ENCODE results near the gene SYNE1. TPM values are rescaled to one million over a fixed set of nuclear protein-coding genes. Genes with fewer than 3 reads are reported as not detected.

SYNE1 gene
- total and polyA plus RNA-seq, 2 experiments from 2014 or later, result 17.6 to 59.9 TPM

DNA sequence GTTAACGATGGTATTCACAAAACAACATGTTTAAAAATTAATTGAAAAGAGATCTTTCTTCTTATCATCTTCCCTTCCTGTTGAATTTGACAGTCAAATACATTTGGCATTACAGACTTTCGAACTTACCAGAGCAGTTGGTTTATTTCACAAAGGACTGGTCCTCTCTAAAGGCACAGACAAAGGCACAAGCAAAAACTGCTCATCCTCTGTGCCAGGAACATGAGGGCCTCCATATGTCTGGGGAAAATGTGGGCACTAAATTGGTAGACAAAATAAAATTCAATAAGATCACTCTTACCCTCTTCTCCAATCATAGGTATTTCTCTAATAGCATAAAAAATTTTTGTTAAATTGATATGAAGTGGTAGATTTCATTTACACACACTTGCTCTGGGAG lies 40.4 kb downstream of the SYNE1 start:
- no peak overlapping the region for H3K4me2 ChIP-seq
- no peak overlapping the region for H3K4me3 ChIP-seq
- H2AFZ ChIP-seq, result no peak overlapping the region
- H3K27ac ChIP-seq, result no peak overlapping the region
- no peaks in the 10 kb centered on the region for H3K79me2 ChIP-seq
- TF ChIP-seq, protein P1, sequence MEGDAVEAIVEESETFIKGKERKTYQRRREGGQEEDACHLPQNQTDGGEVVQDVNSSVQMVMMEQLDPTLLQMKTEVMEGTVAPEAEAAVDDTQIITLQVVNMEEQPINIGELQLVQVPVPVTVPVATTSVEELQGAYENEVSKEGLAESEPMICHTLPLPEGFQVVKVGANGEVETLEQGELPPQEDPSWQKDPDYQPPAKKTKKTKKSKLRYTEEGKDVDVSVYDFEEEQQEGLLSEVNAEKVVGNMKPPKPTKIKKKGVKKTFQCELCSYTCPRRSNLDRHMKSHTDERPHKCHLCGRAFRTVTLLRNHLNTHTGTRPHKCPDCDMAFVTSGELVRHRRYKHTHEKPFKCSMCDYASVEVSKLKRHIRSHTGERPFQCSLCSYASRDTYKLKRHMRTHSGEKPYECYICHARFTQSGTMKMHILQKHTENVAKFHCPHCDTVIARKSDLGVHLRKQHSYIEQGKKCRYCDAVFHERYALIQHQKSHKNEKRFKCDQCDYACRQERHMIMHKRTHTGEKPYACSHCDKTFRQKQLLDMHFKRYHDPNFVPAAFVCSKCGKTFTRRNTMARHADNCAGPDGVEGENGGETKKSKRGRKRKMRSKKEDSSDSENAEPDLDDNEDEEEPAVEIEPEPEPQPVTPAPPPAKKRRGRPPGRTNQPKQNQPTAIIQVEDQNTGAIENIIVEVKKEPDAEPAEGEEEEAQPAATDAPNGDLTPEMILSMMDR (IDR thresholded peaks at IDR 0.05; ENCODE audit: poor library complexity), result no peak
- TF ChIP-seq EZH2phosphoT487 (IDR thresholded peaks at IDR 0.05; ENCODE audit: low read depth, severe bottlenecking, unreplicated experiment) (no peak), EZH2 (IDR thresholded peaks at IDR 0.05; ENCODE audit: borderline replicate concordance) (no peak)
- WGBS (ENCODE audit: low lambda C conversion rate, missing lambda C conversion rate), result 88% methylated on average over 2 of the region's 2 CpGs
- H4K20me1 ChIP-seq (ENCODE audit: insufficient read depth, poor library complexity, severe bottlenecking), result no peaks in the 10 kb centered on the region
- no peaks in the 10 kb centered on the region for H3K27me3 ChIP-seq
- no peaks in the 10 kb centered on the region for H3K4me1 ChIP-seq (ENCODE audit: insufficient read depth)
- no peak for DNase-seq (ENCODE audit: low spot score)
- H3K36me3 ChIP-seq (replicated peaks; ENCODE audit: insufficient read depth, low read depth), result no peaks in the 10 kb centered on the region
- H3K9me2 ChIP-seq (replicated peaks; ENCODE audit: insufficient read depth), result no peaks in the 10 kb centered on the region
- no peaks in the 10 kb centered on the region for H3K9me3 ChIP-seq (ENCODE audit: low read depth)

DNA sequence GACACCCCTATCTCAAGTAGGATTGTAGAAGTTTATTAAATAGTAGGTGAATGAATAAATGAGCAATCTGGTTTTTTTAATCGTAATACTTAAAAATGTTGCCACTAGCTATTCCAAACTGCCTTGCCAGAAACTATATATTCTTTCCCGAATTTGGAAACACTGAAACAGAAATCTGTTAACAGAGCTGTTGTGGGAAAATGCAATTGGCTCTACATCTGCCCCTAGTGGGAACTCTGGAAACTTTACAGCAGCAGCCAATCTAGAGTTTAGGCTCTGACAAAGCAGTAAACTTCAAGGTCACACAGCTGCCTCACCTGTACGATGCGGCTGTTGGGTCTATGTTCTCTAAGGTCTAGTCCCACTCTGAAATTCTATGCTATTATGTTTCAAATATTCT lies 41.7 kb downstream of the SYNE1 start:
- Histone ChIP-seq H3K79me2 (no peaks in the 10 kb centered on the region), H3K4me1 (ENCODE audit: insufficient read depth) (no peaks in the 10 kb centered on the region), H3K9me2 (replicated peaks; ENCODE audit: insufficient read depth) (no peaks in the 10 kb centered on the region), H3K27me3 (no peaks in the 10 kb centered on the region), H3K27ac (no peak overlapping the region), H3K4me2 (no peak overlapping the region), H3K9me3 (ENCODE audit: low read depth) (no peaks in the 10 kb centered on the region), H3K36me3 (replicated peaks; ENCODE audit: insufficient read depth, low read depth) (no peaks in the 10 kb centered on the region), H2AFZ (no peak overlapping the region), H3K4me3 (no peak overlapping the region), H4K20me1 (ENCODE audit: insufficient read depth, poor library complexity, severe bottlenecking) (no peaks in the 10 kb centered on the region)
- peak; percentile 21 for DNase-seq (ENCODE audit: low spot score)
- WGBS (ENCODE audit: low lambda C conversion rate, missing lambda C conversion rate), result 55% methylated on average over 4 of the region's 4 CpGs
- no peak for TF ChIP-seq EZH2 (IDR thresholded peaks at IDR 0.05; ENCODE audit: borderline replicate concordance)
- TF ChIP-seq, protein P1 (IDR thresholded peaks at IDR 0.05; ENCODE audit: poor library complexity), result peak; percentile 37

DNA sequence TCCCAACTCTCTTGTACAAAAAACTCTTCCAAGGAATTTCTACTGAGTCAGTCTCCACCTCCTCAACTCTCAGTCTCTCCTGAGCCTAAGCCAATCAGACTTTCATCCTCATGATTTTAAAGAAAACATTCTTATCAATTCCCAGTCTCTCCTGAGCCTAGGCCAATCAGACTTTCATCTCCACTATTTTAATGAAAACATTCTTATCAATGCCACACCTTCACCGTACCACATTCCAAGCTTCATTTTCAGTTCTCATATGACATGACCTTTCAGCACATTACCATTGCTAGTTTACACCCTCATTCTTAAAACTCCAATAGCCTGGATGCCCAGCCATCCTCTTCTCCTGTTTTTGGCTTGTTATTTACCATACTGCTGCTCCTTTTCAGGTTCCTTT lies 42.5 kb downstream of the SYNE1 start:
- no peak overlapping the region for H2AFZ ChIP-seq
- DNase-seq (ENCODE audit: low spot score), result no peak
- H3K9me2 ChIP-seq (replicated peaks; ENCODE audit: insufficient read depth), result no peaks in the 10 kb centered on the region
- no peak overlapping the region for H3K4me3 ChIP-seq
- no peak overlapping the region for H3K4me2 ChIP-seq
- TF ChIP-seq EZH2 (IDR thresholded peaks at IDR 0.05; ENCODE audit: borderline replicate concordance) (no peak), EZH2phosphoT487 (IDR thresholded peaks at IDR 0.05; ENCODE audit: low read depth, severe bottlenecking, unreplicated experiment) (no peak)
- TF ChIP-seq, protein P1 (IDR thresholded peaks at IDR 0.05; ENCODE audit: poor library complexity), result no peak
- H3K27ac ChIP-seq, result no peak overlapping the region
- no peaks in the 10 kb centered on the region for H3K79me2 ChIP-seq
- no peaks in the 10 kb centered on the region for H3K9me3 ChIP-seq (ENCODE audit: low read depth)
- H3K36me3 ChIP-seq (replicated peaks; ENCODE audit: insufficient read depth, low read depth), result no peaks in the 10 kb centered on the region
- H3K27me3 ChIP-seq, result no peaks in the 10 kb centered on the region
- no peaks in the 10 kb centered on the region for H3K4me1 ChIP-seq (ENCODE audit: insufficient read depth)
- WGBS (ENCODE audit: low lambda C conversion rate, missing lambda C conversion rate), result 58% methylated on average over 1 of the region's 1 CpG
- no peaks in the 10 kb centered on the region for H4K20me1 ChIP-seq (ENCODE audit: insufficient read depth, poor library complexity, severe bottlenecking)

DNA sequence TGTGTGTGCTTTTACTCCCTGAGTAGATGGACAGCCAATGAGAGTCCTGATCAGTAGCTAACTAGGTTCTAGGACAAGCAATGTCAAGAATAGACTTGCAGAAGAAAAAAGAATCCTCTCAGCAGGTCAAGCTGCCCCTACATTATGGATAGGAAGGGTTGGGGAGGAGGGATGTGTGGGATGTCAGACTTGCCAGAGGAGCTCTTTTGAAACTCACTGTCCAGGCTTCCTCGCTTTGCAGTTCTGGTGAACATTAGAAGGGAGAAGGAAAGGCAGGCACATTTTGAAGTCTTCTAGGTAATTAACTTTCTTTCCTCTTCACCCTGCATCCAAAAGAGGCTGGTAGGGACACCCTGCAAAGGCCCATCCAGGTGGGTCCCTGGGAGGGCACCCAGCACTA lies 48.7 kb downstream of the SYNE1 start:
- Histone ChIP-seq H3K4me3 (no peak overlapping the region), H3K4me1 (ENCODE audit: insufficient read depth) (no peaks in the 10 kb centered on the region), H3K36me3 (replicated peaks; ENCODE audit: insufficient read depth, low read depth) (no peaks in the 10 kb centered on the region), H3K79me2 (no peaks in the 10 kb centered on the region), H4K20me1 (ENCODE audit: insufficient read depth, poor library complexity, severe bottlenecking) (no peaks in the 10 kb centered on the region), H3K9me3 (ENCODE audit: low read depth) (no peaks in the 10 kb centered on the region), H2AFZ (no peak overlapping the region), H3K27me3 (no peaks in the 10 kb centered on the region), H3K4me2 (no peak overlapping the region), H3K9me2 (replicated peaks; ENCODE audit: insufficient read depth) (no peaks in the 10 kb centered on the region), H3K27ac (no peak overlapping the region)
- no peak for TF ChIP-seq EZH2 (IDR thresholded peaks at IDR 0.05; ENCODE audit: borderline replicate concordance)
- TF ChIP-seq, protein P1 (IDR thresholded peaks at IDR 0.05; ENCODE audit: poor library complexity), result no peak
- TF ChIP-seq EZH2phosphoT487 (IDR thresholded peaks at IDR 0.05; ENCODE audit: low read depth, severe bottlenecking, unreplicated experiment), result no peak
- WGBS (ENCODE audit: low lambda C conversion rate, missing lambda C conversion rate), result 91% methylated on average over 1 of the region's 1 CpG
- no peak for DNase-seq (ENCODE audit: low spot score)
